HCT116 (cell line): ENCODE measurements around the gene FITM2.

ENCODE experiments used
- CTCF ChIP-seq, 3 experiments: fragments of 200-600 bp in 1 of 3; sonication (generic) in 1 of 3; IDR thresholded peaks in 2 of 3; conservative IDR thresholded peaks in 1 of 3; 2 replicates each; pipeline ENCODE4 v1.5.1; 2012 to 2017; ENCODE audit warnings: low read depth in 2 of 3, low read length in 2 of 3, antibody characterized with exemption in 1 of 3, borderline replicate concordance in 1 of 3, control low read depth in 1 of 3, mild to moderate bottlenecking in 1 of 3, mixed read lengths in 1 of 3, mixed run types in 1 of 3, moderate library complexity in 1 of 3; ENCODE audit not compliant: insufficient read depth in 1 of 3
- SIN3A ChIP-seq: IDR thresholded peaks from 2 replicates; pipeline ENCODE4 v1.6.1; 2012; ENCODE audit warnings: low read depth

GRCh38 chr20:44309763-44310663, 989 bp downstream of the FITM2 start:
- TF ChIP-seq CTCF (IDR thresholded peaks at IDR 0.05 in 2 of 3, conservative IDR thresholded peaks at IDR 0.05 in 1 of 3; ENCODE audit: borderline replicate concordance in 1 of 3, insufficient read depth in 1 of 3, low read depth in 2 of 3, low read length in 2 of 3): no peak
- TF ChIP-seq SIN3A: no peak
